OCI-LY1 (cell line): ENCODE data around the gene CAPN15.

Source experiments
- CTCF ChIP-seq: fragments of 200-600 bp; sonication (generic), shearing (Covaris generic); IDR thresholded peaks from 2 replicates; pipeline ENCODE4 v1.5.1; 2017; ENCODE audit warnings: mild to moderate bottlenecking, antibody characterized with exemption, low read length, moderate library complexity, mixed read lengths
- EZH2 ChIP-seq: fragments of 200-600 bp; sonication (generic), shearing (Covaris generic); IDR thresholded peaks from 2 replicates; pipeline ENCODE4 v1.8.0; 2017; ENCODE audit warnings: borderline replicate concordance, mixed run types, mild to moderate bottlenecking, antibody characterized with exemption, low read length, moderate library complexity, mixed read lengths

- TF ChIP-seq CTCF, result no peak
- TF ChIP-seq EZH2, result no peak
Measured at GRCh38 chr16:574021-574760, 46.7 kb downstream of the CAPN15 start.
